Measurements from ENCODE around the gene RBM11.

- no peak for TF ChIP-seq ZNF70 (CRISPR knock-in tag; IDR thresholded peaks at IDR 0.05)
- no peak for TF ChIP-seq ZFP30 (CRISPR knock-in tag; IDR thresholded peaks at IDR 0.05)
These were observed 55.1 kb downstream of the RBM11 start for GRCh38 chr21:14271053-14271452.
